Stimulated activated CD8-positive, alpha-beta memory T cell treated with anti-CD3 and anti-CD28 coated beads, Interleukin-7, amount 100 ng/mL, for 24 hours (primary cell): ENCODE results near the gene BANF2.
"Not testable (repeated sequence)": the region's sequence is repeated elsewhere in the genome, so short reads cannot be mapped to it uniquely, and the experiment has no call there.

ENCODE experiments used
- DNase-seq: peaks from one replicate; pipeline ENCODE4 v3.0.0-alpha.2; 2020; ENCODE audit warnings: low read depth

The BANF2 gene

GRCh38 chr20:17766226-17766625 lies 66.5 kb downstream of the BANF2 start:
- DNase-seq = no peak

GRCh38 chr20:17767624-17768023 lies 67.9 kb downstream of the BANF2 start:
- DNase-seq = no peak

GRCh38 chr20:17768271-17768670 lies 68.5 kb downstream of the BANF2 start:
- no peak for DNase-seq

- DNase-seq = not testable (repeated sequence)
Observed at GRCh38 chr20:17769716-17770115, 70.0 kb downstream of the BANF2 start.

GRCh38 chr20:17771206-17772004 lies 71.6 kb downstream of the BANF2 start:
- no peak for DNase-seq

GRCh38 chr20:17772005-17772343 lies 72.2 kb downstream of the BANF2 start:
- no peak for DNase-seq

- DNase-seq = no peak
Observed at GRCh38 chr20:17773619-17774018, 73.9 kb downstream of the BANF2 start.

GRCh38 chr20:17775600-17775999 lies 75.8 kb downstream of the BANF2 start:
- DNase-seq = no peak

- no peak for DNase-seq
Observed at GRCh38 chr20:17776551-17776950, 76.8 kb downstream of the BANF2 start.

GRCh38 chr20:17779011-17779410 lies 79.2 kb downstream of the BANF2 start:
- DNase-seq = not testable (repeated sequence)

- DNase-seq = no peak
Observed at GRCh38 chr20:17782768-17783167, 83.0 kb downstream of the BANF2 start.

GRCh38 chr20:17783671-17784070 lies 83.9 kb downstream of the BANF2 start:
- DNase-seq = no peak

- no peak for DNase-seq
Observed at GRCh38 chr20:17785007-17785406, 85.2 kb downstream of the BANF2 start.
